NCI-H2171 (cell line): ENCODE data around the gene RTP3.

Source experiments
- DNase-seq: peaks from one replicate; lab custom pipeline; 2025; lab: John Stamatoyannopoulos, UW

The RTP3 gene

DNA sequence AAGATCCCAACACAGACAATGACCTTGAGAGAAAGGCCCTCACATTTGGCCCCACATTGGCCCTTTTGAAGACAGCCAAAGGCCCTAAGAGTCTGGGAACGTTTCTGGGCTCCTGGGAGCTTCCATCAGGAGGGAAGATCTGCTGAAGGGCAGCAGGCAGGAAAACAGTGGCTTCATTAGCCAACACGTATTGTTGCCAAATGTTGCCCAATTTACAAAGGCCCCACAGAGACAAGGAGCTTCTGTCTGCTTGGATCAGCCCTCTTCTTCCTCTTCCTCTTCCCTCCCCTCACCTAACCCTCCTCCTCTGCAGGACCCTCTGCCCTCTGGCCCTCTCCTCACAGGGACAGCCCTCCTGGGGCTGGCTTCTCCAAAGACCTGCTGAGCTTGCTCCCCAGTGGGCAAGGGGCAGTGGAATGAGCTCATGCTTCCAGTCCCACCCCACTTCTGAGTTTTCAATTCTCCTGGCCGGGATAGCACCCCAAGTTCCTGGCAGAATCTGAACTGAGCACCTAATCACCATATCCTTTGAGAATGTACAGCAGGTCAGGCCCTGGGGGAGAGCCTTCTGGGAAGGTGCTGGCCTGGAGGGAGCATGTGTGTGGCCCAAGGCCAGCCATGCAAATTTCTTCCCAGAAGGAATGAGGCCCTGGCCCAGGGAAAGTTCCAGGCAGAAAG is 28.0 kb upstream of the RTP3 start:
- no peak for DNase-seq

DNA sequence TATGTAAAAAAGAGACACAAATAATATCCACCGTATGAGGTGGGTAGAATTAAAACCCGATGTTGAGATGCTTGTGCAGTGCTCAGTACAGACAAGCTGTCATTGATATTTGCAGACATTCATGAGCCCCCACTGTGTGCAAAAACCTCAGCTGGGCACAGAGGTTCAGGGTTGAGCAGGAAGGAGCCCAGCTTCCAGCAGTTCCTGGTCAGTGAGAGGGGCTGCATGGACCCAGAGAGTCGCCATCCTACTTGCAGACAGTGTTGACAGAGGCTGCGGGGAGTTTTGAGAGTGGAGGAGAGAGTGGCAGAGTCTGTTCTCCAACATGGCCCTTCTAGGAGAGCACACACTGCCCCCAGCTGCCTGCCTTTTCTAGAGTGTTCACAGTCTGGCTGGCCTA is 26.9 kb upstream of the RTP3 start:
- DNase-seq, result no peak

DNA sequence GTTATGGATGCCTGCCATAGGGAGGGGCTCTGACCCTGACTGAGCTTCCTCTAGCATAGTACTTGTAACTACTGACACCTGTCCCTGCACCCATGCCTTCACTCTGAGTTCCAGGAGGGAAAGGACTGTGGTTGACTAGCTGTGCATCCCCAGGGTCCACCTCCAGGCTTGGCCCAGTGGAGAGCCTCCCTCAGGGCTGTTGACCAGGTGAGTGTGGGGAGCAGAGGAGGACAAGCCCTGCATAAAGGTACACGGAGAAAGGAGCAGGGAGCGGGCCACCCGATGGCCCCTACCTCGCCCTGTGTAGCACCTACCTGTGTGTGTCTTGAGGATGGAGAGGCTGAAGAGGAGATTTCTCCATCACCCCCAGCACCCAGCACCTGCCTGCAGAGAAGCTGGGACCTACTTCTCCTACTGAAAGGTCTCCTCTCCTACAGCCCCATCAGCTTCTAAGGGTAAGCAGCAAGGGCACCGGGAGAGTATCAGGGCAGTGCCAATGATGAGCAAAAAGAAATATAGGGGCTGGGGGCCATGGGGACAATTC is 26.3 kb upstream of the RTP3 start:
- DNase-seq, result no peak

DNA sequence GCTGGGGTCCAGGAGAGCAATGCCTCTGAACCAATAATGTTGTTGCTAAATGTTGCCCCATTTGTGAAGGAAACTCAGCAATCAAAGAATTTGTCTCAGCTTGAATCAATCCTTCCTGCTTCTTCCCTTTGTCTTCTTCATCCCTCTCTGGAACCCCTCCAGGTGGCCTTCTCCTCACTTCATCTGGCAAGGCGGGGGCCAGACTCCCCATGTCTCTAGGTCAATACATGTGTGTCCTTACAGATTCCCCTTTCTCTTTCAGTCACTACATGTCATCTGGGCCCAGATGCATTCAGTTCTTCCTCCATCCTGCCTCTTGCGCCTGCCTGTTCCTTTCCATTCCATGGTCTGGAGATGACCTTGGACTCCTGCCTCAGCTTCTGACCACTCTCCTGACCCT is 25.0 kb upstream of the RTP3 start:
- DNase-seq, result no peak

DNA sequence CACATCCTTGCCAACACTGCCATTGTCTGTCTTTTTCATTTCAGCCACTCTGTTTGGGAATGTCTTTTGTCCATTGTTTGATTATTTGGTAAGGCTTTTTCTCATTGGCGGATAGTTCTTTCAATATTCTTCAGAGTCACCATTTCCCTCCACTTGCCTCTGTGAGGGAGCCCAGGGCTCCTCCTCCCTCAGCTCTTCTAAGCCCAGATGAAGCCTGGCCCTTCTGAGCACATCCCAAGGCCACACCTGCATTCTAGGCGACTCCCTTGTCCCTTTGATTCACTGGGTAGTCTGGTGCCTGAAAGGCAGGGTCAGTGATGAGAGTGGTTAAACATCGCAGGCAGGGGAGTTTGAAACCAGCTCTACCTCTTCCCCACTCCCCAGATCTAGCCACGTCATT is 20.6 kb upstream of the RTP3 start:
- no peak for DNase-seq

DNA sequence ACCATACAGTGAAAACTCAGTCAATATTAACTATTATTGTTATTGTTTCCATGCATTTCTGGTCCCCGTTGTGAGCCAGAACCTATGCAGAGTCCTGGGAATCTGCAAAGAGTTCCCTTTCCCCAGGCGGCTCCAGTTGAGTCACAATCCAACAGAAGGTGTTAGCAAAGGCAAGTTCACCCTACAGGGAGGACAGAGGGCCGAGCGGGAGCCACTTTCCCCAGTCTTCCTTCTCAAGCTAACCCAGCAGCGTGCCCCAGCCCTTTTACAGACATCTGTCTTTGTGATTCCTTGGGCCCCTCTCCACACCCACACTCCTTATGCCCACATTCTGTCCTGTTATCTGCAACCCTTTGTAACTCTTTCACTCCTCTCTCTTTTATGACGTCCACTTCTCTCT is 20.0 kb upstream of the RTP3 start:
- no peak for DNase-seq

DNA sequence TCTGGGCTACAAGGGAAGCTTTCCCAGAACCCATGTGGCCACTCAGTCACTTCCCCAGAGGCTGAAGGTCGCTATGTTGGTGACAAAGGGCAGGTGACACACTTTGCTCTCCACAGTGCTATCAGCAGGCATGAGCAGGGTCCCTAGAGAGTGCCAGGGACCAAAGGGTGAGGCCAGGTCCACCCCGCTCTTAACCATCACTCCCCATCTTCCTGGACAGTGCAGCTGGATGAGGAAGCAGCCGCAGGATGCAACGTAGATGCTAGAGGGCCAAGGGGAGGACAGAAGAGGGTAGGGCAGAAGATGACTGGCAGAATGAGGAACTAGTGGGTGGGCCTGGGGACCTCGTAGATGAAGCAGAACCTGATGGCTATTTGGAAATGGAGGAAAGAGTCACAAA is 19.4 kb upstream of the RTP3 start:
- no peak for DNase-seq

DNA sequence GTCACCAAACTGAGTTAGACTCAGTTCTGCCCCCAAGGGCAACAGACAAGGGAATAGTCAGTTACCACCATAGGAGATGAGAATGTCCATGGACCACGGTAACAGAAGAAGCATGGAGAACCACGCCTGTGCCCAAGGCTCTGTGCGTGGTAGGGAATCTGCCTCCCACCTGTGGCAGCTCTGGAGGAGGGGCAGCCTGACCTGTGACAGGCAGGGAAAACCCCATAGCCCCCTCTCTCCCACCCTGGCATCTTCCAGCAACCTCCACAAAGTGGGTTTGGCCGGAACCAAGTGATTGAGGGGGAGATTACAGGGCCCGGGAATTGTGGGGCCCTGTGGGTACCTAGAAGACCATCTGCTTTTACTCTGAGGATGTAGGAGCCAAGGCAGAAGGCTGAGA is 18.8 kb upstream of the RTP3 start:
- DNase-seq, result no peak

DNA sequence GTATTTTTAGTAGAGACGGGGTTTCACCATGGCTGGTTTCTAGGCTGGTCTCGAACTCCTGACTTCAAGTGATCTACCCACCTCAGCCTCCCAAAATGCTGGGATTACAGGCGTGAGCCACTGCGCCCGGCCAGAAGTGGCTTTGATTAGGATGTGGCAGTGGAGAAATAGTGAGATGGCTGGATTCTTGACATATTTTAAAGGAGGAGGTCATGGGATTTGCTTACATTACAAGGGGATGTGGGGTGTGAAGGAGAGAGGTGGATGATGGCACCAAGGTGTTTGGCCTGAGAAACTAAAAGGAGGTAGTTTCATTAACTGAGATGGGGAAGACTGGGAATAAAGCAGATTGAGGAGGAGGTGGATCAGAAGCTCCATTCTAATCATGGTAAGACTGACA is 18.1 kb upstream of the RTP3 start:
- DNase-seq, result no peak

DNA sequence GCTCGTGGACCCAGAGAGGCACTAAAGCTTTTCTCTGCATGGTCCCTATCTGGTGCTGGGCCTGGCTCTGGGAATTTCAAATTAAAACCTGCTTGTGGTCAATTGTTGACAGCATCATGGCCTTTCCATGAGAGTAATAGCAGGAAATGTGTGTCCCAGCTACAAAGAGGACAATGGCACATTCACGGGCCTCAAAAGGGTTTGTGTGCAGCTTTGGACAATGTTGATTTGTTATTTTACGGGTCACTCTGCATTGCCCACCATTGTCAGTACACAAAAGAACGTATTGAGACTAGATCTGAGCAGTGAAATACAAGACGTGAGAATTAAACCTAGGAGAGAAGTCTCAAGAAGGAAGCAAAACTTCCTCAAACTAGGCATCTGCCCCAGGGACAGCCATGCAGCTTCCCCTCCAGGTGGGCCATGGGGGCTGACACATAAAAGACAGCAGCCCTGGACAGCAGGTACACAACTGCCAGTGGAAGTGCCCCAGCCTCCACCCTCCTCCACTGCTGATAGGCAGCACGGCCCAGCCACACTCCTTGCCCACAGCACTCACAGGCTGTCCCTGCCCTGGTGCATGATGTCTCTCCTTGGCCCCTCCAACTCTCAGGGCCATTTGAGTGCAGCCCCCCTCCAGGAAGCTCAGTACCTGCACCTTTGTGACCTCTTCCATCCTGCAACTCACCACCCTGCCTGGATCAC is 17.1 kb upstream of the RTP3 start:
- no peak for DNase-seq

DNA sequence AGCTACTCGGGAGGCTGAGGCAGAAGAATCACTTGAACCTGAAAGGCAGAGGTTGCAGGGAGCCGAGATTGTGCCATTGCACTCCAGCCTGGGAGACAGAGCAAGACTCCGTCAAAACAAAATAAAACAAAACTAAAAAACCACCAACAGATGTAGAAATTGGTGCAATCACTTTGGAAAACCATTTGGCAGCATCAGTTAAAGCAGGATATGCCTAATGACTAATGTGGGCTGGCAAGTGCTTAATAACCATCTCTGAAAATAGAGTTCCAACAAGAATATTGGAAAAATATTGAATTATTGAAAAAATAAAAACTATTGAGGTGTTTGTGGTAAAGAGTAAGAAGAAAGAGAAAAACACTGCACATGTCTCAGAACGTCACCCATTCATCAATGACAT is 16.1 kb upstream of the RTP3 start:
- no peak for DNase-seq

DNA sequence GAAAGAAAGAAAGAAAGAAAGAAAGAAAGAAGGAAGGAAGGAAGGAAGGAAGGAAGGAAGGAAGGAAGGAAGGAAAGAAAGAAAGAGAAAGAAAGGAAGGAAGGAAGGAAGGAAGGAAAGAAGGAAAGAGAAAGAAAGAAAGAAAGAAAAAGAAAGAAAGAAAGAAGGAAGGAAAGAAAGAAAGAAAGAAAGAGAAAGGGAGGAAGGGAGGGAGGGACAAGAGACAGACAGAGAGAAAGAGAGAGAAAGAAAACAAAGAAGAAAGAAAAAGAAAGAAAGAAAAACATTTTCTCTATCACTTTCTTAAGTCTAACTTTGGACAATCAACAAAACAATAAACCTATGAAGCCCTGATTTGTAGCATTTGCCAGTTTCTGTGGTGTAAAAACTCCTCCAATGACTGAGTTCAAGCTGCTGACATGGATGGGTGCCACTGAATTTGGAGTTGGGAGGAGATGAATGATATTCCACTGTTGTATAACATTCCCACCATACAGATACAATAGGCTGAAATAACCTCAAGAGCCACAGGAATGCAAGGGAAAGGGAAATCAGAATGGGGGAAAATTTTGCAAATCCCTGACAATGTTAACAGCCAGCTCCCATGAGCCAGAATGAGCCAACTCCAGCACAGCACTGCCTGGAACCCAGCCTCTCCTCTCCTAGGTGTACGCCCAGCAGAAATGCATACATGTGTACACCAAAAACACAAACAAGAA is 15.0 kb upstream of the RTP3 start:
- no peak for DNase-seq

DNA sequence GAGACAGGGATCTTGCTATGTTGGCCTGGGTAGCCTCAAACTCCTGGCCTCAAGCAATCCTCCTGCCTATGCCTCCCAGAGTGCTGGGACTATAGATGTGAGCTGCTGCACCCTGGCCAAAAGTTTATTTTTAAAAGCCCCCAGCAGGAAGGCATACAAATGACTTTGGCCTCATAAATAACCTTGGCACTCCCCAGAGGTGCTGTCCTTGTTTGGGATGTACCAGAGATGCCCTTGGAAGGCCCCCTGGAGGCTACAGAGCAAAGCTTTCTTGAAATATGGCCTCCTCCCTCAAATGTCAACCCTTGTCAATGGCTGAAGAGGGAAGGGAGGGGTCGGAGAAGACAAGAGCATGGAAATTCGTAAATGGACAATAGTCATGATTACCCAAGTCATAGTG is 14.0 kb upstream of the RTP3 start:
- no peak for DNase-seq

DNA sequence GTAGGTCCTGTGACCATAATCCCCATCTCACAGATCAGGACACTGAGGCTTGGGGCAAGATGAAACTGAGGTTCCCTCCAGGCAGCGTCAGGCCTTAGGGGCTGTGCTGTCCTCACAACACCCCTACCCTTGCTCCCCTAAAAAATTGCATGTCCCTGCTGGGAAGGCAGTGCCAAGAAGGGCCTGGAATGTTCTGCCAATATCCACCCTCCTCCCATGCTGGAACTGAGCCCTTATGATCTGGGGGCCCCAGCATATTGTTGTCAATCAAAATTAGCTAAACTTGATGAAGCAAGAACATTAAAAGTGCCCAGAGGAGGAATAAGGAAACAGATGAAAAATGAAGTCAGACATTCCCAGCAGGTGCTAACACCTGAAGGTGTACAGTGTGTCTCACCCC is 13.4 kb upstream of the RTP3 start:
- DNase-seq, result no peak

DNA sequence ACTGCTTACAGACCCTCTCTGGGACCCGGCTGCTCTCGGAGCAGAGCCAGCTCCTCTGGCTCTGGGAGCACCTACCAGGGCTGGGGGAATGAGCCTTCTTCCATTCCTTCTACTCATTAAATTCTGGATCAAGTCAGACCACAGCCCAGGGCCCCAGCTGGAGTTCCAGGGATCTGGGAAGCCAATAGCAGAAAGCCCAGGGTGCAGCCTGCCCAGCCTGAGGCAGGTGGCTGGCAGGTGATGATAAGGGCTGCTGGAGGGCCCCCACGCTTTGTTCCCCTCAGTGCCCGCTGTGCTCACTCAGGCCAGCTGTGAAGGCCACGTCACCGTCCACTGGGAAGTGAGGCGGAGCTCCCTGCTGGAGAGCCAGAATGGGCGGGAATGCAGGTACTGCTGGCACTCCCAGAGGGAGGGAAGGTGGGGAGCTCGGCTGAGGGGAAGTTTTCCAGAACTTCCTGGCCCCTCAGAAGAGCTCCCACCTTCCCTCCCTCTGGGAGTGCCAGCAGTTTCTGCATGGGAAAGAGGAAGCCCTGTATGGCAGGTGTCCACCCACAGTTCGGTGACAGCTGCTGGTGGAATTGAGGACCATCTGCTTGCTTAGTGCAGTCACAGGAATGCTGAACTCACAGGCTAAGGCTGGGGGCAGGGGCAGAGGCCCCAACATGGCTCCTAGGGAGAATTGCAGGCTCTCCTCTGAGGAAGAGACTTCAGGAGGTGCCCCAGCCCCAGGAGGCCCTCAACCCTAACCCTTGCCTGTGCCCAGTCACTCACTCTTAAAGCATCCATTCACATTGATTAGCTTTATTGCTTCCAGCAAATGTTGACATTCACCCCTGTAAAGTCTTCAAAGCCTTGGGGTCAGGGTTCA is 12.6 kb upstream of the RTP3 start:
- DNase-seq, result peak; percentile 11

DNA sequence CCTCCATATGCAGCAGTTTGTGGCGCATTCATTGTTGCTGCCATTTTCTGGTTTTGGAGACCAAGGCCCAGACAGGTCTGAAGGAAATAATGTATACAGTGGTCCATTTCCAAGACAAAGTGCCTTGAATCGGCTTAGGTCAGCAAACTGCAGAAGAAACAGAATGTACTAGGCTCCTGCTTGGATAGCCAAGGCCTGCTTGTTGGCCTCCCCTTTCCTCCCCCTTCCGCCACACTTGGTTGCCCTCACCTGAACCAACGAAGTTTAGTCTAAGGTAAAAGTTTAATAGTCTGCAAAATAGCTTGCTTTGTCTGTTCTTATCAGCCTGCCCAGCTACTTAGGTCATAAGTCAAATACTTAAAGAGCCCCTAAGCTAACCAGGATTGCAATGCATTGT is 12.0 kb upstream of the RTP3 start:
- DNase-seq, result no peak

DNA sequence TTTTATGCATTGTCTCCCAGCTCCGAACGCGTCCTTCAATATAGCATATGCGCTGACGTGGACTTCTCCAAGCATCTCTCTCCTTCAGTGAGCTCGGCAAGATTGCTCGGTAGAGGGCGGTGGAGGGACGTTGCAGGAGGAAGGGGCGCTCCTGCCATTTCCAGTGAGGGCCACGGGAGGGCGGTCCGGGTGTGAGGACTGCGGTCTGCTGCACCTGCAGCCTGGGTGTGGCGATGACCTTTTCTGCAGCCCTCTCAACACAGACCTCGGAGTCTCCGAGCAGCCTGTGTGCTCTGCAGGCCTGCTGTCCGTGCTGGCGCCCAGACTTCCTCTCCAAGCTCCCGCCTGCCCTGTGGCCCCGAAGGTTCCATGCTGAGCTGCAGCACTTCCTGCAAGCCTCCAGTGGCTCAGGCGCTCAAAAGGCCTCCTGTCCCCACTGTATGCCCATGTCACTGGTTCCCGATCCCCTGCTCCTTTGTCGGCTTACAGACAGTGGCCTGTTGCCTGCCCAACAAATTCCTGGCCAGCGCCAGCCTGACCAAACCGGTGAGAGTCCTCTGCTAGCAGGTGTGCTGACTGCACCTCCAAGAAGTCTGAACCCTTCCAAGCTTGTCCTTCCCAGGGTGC is 8.9 kb upstream of the RTP3 start:
- peak; percentile 48 for DNase-seq

DNA sequence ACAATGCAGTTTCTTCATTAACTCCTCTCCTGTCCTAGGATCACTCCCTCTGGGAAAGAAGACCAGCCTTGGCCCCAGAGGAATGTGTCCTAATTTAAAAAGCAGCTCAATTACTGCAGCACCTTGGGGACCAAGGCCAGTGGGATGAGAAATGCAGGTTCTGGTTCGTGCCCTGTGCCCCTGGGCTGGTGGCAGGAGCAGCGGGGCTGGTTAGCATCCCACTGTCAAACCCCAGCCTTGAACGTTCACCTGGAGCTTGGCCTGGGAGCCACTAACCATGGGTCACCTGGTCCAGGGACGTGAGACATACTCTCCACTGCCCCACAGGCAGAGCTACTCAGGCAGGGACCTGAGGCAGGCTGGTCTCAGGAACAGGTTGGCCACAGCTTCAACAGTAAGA is 8.4 kb upstream of the RTP3 start:
- DNase-seq, result no peak

DNA sequence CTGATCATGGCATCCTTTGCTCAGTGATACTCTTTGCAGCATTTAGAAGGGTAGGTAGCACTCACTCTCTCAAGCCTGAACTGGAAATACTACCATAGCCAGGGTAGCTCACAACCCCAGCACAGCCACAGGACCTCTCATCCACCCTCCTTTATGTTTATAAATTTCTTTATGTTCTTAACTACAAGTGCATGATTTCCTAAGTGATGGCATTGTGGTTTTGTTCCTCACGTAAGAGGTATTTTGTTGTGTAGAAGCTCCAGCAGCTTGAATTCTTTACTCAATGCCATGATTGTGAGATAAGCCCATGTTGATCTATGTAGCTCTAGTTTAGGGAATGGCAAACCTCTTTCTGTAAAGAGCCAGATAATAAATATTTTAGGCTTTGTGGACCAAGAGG is 7.9 kb upstream of the RTP3 start:
- DNase-seq, result no peak

DNA sequence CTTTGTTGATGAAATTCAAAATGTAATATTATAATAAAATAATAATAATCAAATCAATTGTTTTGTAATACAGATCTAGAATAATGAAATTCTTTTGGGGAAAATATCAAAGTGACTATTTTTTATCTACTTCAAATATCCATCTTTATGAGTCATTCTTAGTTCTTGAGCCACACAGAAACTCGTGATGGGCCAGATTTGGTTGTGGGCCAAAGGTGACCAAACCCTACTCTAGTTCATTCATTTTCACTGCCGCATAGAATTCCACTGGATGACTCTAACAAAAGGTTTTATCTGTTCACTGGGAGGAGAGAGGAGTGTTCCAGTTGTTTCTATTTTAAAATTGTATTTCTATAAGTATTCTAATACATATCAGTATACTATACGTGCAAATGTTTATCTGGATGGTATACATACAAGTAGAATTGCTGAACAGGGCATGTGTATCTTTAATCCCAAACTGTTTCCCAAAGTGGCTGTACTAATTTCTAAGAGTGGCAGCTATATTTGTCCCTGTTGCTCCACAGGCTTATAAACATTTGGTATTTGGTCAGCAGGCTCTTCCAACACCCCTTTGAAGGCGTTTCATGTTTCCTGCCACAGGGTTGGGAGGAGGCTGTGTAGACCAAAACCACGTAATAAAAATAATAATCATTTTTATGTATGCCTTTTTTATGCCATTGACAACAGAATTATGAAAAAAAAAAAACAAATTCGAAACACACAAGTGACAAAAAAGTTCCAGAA is 7.3 kb upstream of the RTP3 start:
- DNase-seq, result no peak
